Measurements from ENCODE around the gene LRR1. TPM values are rescaled to one million over a fixed set of nuclear protein-coding genes. Genes with fewer than 3 reads are reported as not detected.

The LRR1 gene
- total and polyA plus RNA-seq, 9 of the 15 experiments (the other 6 are each of a cell fraction or from before 2014, with no cell fraction given) = 26.5 to 58.1 (median 31.8) TPM

GRCh38 chr14:49633640-49634546, 35.2 kb downstream of the LRR1 start (continued):
- 0 out of 4 replicates have a peak, but pooled peaks of 1 of the 2 experiments have one; percentile 30 for TF ChIP-seq BCLAF1 (IDR thresholded peaks at IDR 0.05; ENCODE audit: borderline replicate concordance in 1 of 2, control insufficient read depth in 1 of 2, low read depth in 2 of 2, low read length in 1 of 2)
- TF ChIP-seq ESRRB (CRISPR knock-in tag; IDR thresholded peaks at IDR 0.05; ENCODE audit: borderline replicate concordance) = no peak
- no peak for TF ChIP-seq ZNF830 (CRISPR knock-in tag; IDR thresholded peaks at IDR 0.05)
- TF ChIP-seq NR2F6 (CRISPR knock-in tag; IDR thresholded peaks at IDR 0.05) = no peak
- TF ChIP-seq LCOR (CRISPR knock-in tag; IDR thresholded peaks at IDR 0.05) = no peak
- TF ChIP-seq SMC3 (conservative IDR thresholded peaks at IDR 0.05; ENCODE audit: insufficient read depth, low read depth, low read length) = peak; percentile 46
- no peak for TF ChIP-seq ZNF79 (CRISPR knock-in tag; IDR thresholded peaks at IDR 0.05; ENCODE audit: low read depth)
- no peak for TF ChIP-seq ZNF431 (CRISPR knock-in tag; IDR thresholded peaks at IDR 0.05)
- no peak for TF ChIP-seq BMI1 (IDR thresholded peaks at IDR 0.05; ENCODE audit: low read length)
- TF ChIP-seq EP400 (IDR thresholded peaks at IDR 0.05) = peak; percentile 89
- no peak for TF ChIP-seq ZC3H11A (IDR thresholded peaks at IDR 0.05; ENCODE audit: low read depth, low read length)
- no peak for TF ChIP-seq THAP7 (CRISPR knock-in tag; IDR thresholded peaks at IDR 0.05)
- 0 out of 2 replicates have a peak, but pooled peaks have one; percentile 10 for TF ChIP-seq ATF7 (IDR thresholded peaks at IDR 0.05)
- no peak for TF ChIP-seq KLF10 (CRISPR knock-in tag; IDR thresholded peaks at IDR 0.05)
- no peak for TF ChIP-seq ZNF12 (CRISPR knock-in tag; IDR thresholded peaks at IDR 0.05)
- no peak for TF ChIP-seq ASH1L (IDR thresholded peaks at IDR 0.05; ENCODE audit: borderline replicate concordance, low read depth, partially characterized antibody)
- peak in 1 of 3 experiments; percentile 87; a peak in 2 of 6 replicates for TF ChIP-seq ZBTB11 (CRISPR knock-in tag; IDR thresholded peaks at IDR 0.05)
- peak; percentile 76 for TF ChIP-seq KDM5B (IDR thresholded peaks at IDR 0.05; ENCODE audit: insufficient replicate concordance, low read depth, low read length)
- TF ChIP-seq NONO (IDR thresholded peaks at IDR 0.05; ENCODE audit: low read depth in 2 of 2, low read length in 1 of 2) = peak; percentile 18 to 82; a peak in 2 of 4 replicates

All from K562 (cell line).